Trophoblast cell (in vitro differentiated cells and primary cell): ENCODE measurements around the gene TMEM232.
"Not testable (repeated sequence)": the region's sequence is repeated elsewhere in the genome, so short reads cannot be mapped to it uniquely, and the experiment has no call there.

Experiments
- DNase-seq, 2 donors: peaks; one replicate each; pipeline ENCODE4 v3.0.0-alpha.2; 2016
- H2AFZ ChIP-seq: 2 replicates; pipeline ENCODE4 v1.6.1; 2013; ENCODE audit warnings: low read length, moderate library complexity, mild to moderate bottlenecking; ENCODE audit not compliant: insufficient read depth, poor library complexity
- H2AK5ac ChIP-seq: 2 replicates; pipeline ENCODE4 v1.6.1; 2013; ENCODE audit warnings: mild to moderate bottlenecking, low read length
- H2BK120ac ChIP-seq: 2 replicates; pipeline ENCODE4 v1.6.1; 2013; ENCODE audit warnings: low read length, mild to moderate bottlenecking, moderate library complexity; ENCODE audit not compliant: insufficient read depth, poor library complexity
- H2BK12ac ChIP-seq: 2 replicates; pipeline ENCODE4 v1.6.1; 2013; ENCODE audit warnings: mild to moderate bottlenecking, low read length, moderate library complexity
- H2BK5ac ChIP-seq: 2 replicates; pipeline ENCODE4 v1.6.1; 2013; ENCODE audit warnings: low read length, low read depth, moderate library complexity, mild to moderate bottlenecking; ENCODE audit not compliant: poor library complexity
- H3K14ac ChIP-seq: 2 replicates; pipeline ENCODE4 v1.6.1; 2013; ENCODE audit warnings: mild to moderate bottlenecking, low read length
- H3K18ac ChIP-seq: 2 replicates; pipeline ENCODE4 v1.6.1; 2013; ENCODE audit warnings: mild to moderate bottlenecking, low read length
- H3K23ac ChIP-seq: 2 replicates; pipeline ENCODE4 v1.6.1; 2013; ENCODE audit warnings: low read length
- H3K27ac ChIP-seq: 2 replicates; pipeline ENCODE4 v1.5.1; 2013; ENCODE audit warnings: low read depth, mild to moderate bottlenecking, inconsistent platforms, low read length, moderate library complexity
- H3K27me3 ChIP-seq: 2 replicates; pipeline ENCODE4 v1.6.1; 2013; ENCODE audit warnings: inconsistent platforms, mild to moderate bottlenecking, low read length, moderate library complexity; ENCODE audit not compliant: insufficient read depth
- H3K36me3 ChIP-seq, 2 experiments: 1 replicate in 1 of 2; 2 replicates in 1 of 2; pipeline ENCODE4 v1.6.1; 2013; ENCODE audit warnings: low read length in 2 of 2, mild to moderate bottlenecking in 2 of 2, moderate library complexity in 1 of 2; ENCODE audit not compliant: insufficient read depth in 2 of 2, control insufficient read depth in 1 of 2
- H3K4ac ChIP-seq: 2 replicates; pipeline ENCODE4 v1.6.1; 2013; ENCODE audit warnings: low read depth, mild to moderate bottlenecking, low read length, moderate library complexity
- H3K4me1 ChIP-seq, 2 experiments: 1 replicate in 1 of 2; 2 replicates in 1 of 2; pipeline ENCODE4 v1.6.1; 2013; ENCODE audit warnings: low read length in 2 of 2, mild to moderate bottlenecking in 2 of 2, moderate library complexity in 1 of 2; ENCODE audit not compliant: insufficient read depth in 2 of 2, control insufficient read depth in 1 of 2
- H3K4me2 ChIP-seq: 2 replicates; pipeline ENCODE4 v1.6.1; 2013; ENCODE audit warnings: inconsistent platforms, mild to moderate bottlenecking, low read length, moderate library complexity
- H3K4me3 ChIP-seq: 2 replicates; pipeline ENCODE4 v1.5.1; 2013; ENCODE audit warnings: mild to moderate bottlenecking, low read depth, low read length, inconsistent platforms
- H3K79me1 ChIP-seq: one replicate; pipeline ENCODE4 v1.6.1; 2013; ENCODE audit warnings: low read length
- H3K79me2 ChIP-seq: 2 replicates; pipeline ENCODE4 v1.6.1; 2013; ENCODE audit warnings: low read length, mild to moderate bottlenecking; ENCODE audit not compliant: control insufficient read depth, insufficient read depth, poor library complexity
- H3K9ac ChIP-seq: 2 replicates; pipeline ENCODE4 v1.6.1; 2013; ENCODE audit warnings: mild to moderate bottlenecking, low read length
- H3K9me3 ChIP-seq: 2 replicates; pipeline ENCODE4 v1.6.1; 2013; ENCODE audit warnings: low read depth, mild to moderate bottlenecking, control low read depth, inconsistent platforms, low read length; ENCODE audit not compliant: insufficient read depth
- H4K12ac ChIP-seq: 2 replicates; pipeline ENCODE4 v1.6.1; 2013; ENCODE audit warnings: low read depth, mild to moderate bottlenecking, low read length, moderate library complexity
- H4K8ac ChIP-seq: 2 replicates; pipeline ENCODE4 v1.6.1; 2013; ENCODE audit warnings: low read depth, mild to moderate bottlenecking, low read length, moderate library complexity
- H4K91ac ChIP-seq: one replicate; pipeline ENCODE4 v1.6.1; 2013; ENCODE audit warnings: low read depth, mild to moderate bottlenecking, low read length, moderate library complexity
- WGBS: extraction: QIAGEN DNeasy Blood & Tissue Kit; methylation state at CpG from one replicate; pipeline ENCODE4 v1.1.7; 2013; ENCODE audit warnings: missing lambda C conversion rate; ENCODE audit not compliant: insufficient read length, insufficient coverage; ENCODE audit errors: extremely low coverage; 5-methylcytosine and 5-hydroxymethylcytosine counted together

Gene TMEM232

GRCh38 chr5:110535146-110535545, 191.3 kb downstream of the TMEM232 start:
- not testable (repeated sequence) for H2BK12ac ChIP-seq, H3K4ac ChIP-seq, H4K8ac ChIP-seq, H3K79me2 ChIP-seq, H2AFZ ChIP-seq, H3K4me3 ChIP-seq, H2AK5ac ChIP-seq, H2BK5ac ChIP-seq, H3K27ac ChIP-seq, H3K14ac ChIP-seq, H3K4me1 ChIP-seq, H3K79me1 ChIP-seq, H3K36me3 ChIP-seq, H4K91ac ChIP-seq, H3K27me3 ChIP-seq, H3K9ac ChIP-seq, H3K23ac ChIP-seq, H3K18ac ChIP-seq, H3K9me3 ChIP-seq, DNase-seq, H2BK120ac ChIP-seq, H3K4me2 ChIP-seq, H4K12ac ChIP-seq
- no CpG with 5 or more reads among the region's 7 CpGs for WGBS

- H3K27ac ChIP-seq, result no peak overlapping the region
- H3K18ac ChIP-seq, result no peak overlapping the region
- H3K79me1 ChIP-seq, result no peaks in the 10 kb centered on the region
- no peaks in the 10 kb centered on the region for H3K27me3 ChIP-seq
- no peak overlapping the region for H4K12ac ChIP-seq
- H2BK120ac ChIP-seq, result no peak overlapping the region
- no peak overlapping the region for H3K14ac ChIP-seq
- no peak overlapping the region for H4K91ac ChIP-seq
- no peaks in the 10 kb centered on the region for H3K4me1 ChIP-seq
- no peak overlapping the region for H4K8ac ChIP-seq
- H3K9ac ChIP-seq, result no peak overlapping the region
- H3K36me3 ChIP-seq, result no peaks in the 10 kb centered on the region
- H3K4ac ChIP-seq, result no peak overlapping the region
- H2AFZ ChIP-seq, result no peak overlapping the region
- H3K4me2 ChIP-seq, result no peak overlapping the region
- H3K23ac ChIP-seq, result no peak overlapping the region
- 100% methylated on average over 1 of the region's 1 CpG for WGBS
- H3K9me3 ChIP-seq, result no peaks in the 10 kb centered on the region
- H2AK5ac ChIP-seq, result no peak overlapping the region
- no peak overlapping the region for H2BK12ac ChIP-seq
- H2BK5ac ChIP-seq, result no peak overlapping the region
- no peak overlapping the region for H3K4me3 ChIP-seq
- no peak for DNase-seq
- no peaks in the 10 kb centered on the region for H3K79me2 ChIP-seq
Observed at GRCh38 chr5:110525762-110526161, 200.7 kb downstream of the TMEM232 start.

- H2BK120ac ChIP-seq, result no peak overlapping the region
- no peaks in the 10 kb centered on the region for H3K36me3 ChIP-seq
- peak overlapping the region; percentile 43 for H3K9ac ChIP-seq
- DNase-seq, result no peak
- H3K27ac ChIP-seq, result no peak overlapping the region
- H4K8ac ChIP-seq, result no peak overlapping the region
- no peak overlapping the region for H3K14ac ChIP-seq
- H3K4me1 ChIP-seq, result no peaks in the 10 kb centered on the region
- H3K9me3 ChIP-seq, result no peaks in the 10 kb centered on the region
- no peak overlapping the region for H2BK12ac ChIP-seq
- H3K23ac ChIP-seq, result no peak overlapping the region
- H3K4ac ChIP-seq, result no peak overlapping the region
- no peak overlapping the region for H4K91ac ChIP-seq
- no peak overlapping the region for H4K12ac ChIP-seq
- H3K4me2 ChIP-seq, result no peak overlapping the region
- H2BK5ac ChIP-seq, result no peak overlapping the region
- no peak overlapping the region for H3K18ac ChIP-seq
- no peaks in the 10 kb centered on the region for H3K79me1 ChIP-seq
- no peak overlapping the region for H3K4me3 ChIP-seq
- H3K27me3 ChIP-seq, result no peaks in the 10 kb centered on the region
- H2AFZ ChIP-seq, result no peak overlapping the region
- no peaks in the 10 kb centered on the region for H3K79me2 ChIP-seq
- H2AK5ac ChIP-seq, result no peak overlapping the region
Observed at GRCh38 chr5:110517396-110517795, 209.1 kb downstream of the TMEM232 start.

- WGBS, result no CpG with 5 or more reads among the region's 2 CpGs
Observed at GRCh38 chr5:110514030-110514429, 212.4 kb downstream of the TMEM232 start.

More at GRCh38 chr5:110514030-110514429, 212.4 kb downstream of the TMEM232 start:
- Histone ChIP-seq H2BK12ac (no peak overlapping the region), H4K12ac (no peak overlapping the region), H3K4me2 (no peak overlapping the region), H3K79me1 (no peaks in the 10 kb centered on the region), H3K4me1 (no peaks in the 10 kb centered on the region), H2BK120ac (no peak overlapping the region), H3K27ac (no peak overlapping the region), H3K36me3 (no peaks in the 10 kb centered on the region), H3K14ac (no peak overlapping the region), H2AFZ (no peak overlapping the region), H3K4me3 (no peak overlapping the region), H3K18ac (no peak overlapping the region), H3K79me2 (no peaks in the 10 kb centered on the region), H4K8ac (no peak overlapping the region), H2AK5ac (no peak overlapping the region), H3K27me3 (no peaks in the 10 kb centered on the region), H3K23ac (no peak overlapping the region), H3K4ac (no peak overlapping the region), H3K9me3 (no peaks in the 10 kb centered on the region), H2BK5ac (no peak overlapping the region), H3K9ac (no peak overlapping the region), H4K91ac (no peak overlapping the region)
- DNase-seq, result no peak
